ENCODE results near the gene KRT6A. TPM values are rescaled to one million over a fixed set of nuclear protein-coding genes. Genes with fewer than 3 reads are reported as not detected.

The KRT6A gene
- total and polyA plus RNA-seq, 2 donors (not counting 1 experiment from before 2014, with no cell fraction given) = 41.1 TPM; not detected in 1

DNA sequence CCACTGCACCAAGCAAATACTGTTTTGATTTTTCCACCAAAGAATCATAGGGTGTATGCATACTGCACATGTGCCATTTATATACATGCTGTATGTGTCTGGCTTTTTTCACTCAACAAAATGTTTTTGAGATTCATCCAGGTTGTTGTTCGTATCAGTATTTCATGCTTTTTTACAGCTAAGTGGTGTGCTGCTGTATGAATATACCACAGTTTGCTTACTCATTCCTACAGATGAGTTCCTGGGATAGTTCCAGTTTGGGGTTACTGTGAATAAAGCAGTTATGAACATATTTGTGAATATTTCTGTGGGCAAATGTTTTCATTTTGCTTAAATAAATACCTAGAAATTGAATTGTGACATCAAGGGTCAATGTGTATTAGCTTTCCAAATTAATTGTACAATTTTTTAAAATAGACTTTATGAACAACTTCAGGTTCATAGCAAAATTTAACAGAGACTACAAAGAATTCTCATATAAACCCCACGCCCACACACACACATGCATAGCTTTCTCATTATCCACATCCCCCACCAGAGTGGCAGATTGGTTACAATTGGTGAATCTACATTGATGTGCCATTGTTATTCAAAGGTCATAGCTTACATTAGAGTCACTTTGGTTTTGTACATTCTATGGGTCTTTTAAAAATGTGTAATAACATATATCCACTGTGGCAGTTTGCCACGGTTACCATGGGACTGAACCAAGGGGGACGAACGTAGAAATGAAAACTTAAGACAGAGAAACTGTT is 6.9 kb upstream of the KRT6A start:
- H3K4me1 ChIP-seq (ENCODE audit: control insufficient read depth, extremely low read depth, insufficient read depth, low read length) = no peaks in the 10 kb centered on the region

GRCh38 chr12:52498946-52499345 is 5.9 kb upstream of the KRT6A start:
- Histone ChIP-seq H4K20me1 (ENCODE audit: control insufficient read depth, extremely low read depth, insufficient read depth, low read length) (no peaks in the 10 kb centered on the region), H3K4me1 (ENCODE audit: control insufficient read depth, extremely low read depth, insufficient read depth, low read length) (no peaks in the 10 kb centered on the region), H3K4me2 (ENCODE audit: extremely low read depth, insufficient read depth, low read length) (no peak overlapping the region), H2AFZ (ENCODE audit: low read length) (no peak overlapping the region), H3K27me3 (ENCODE audit: control insufficient read depth, insufficient read depth, low read length) (no peaks in the 10 kb centered on the region), H3K4me3 (replicated peaks in 1 of 4; ENCODE audit: control extremely low read depth in 1 of 4, insufficient read depth in 1 of 4, low read depth in 3 of 4, low read length in 4 of 4) (no peak overlapping the region), H3K9ac (ENCODE audit: insufficient read depth, low read length) (no peak overlapping the region), H3K9me3 (ENCODE audit: control insufficient read depth, insufficient read depth, low read depth, low read length) (no peaks in the 10 kb centered on the region), H3K79me2 (ENCODE audit: control insufficient read depth, insufficient read depth, low read length) (no peaks in the 10 kb centered on the region), H3K27ac (ENCODE audit: insufficient read depth, low read length) (no peak overlapping the region), H3K36me3 (ENCODE audit: control insufficient read depth, insufficient read depth, low read length) (no peaks in the 10 kb centered on the region)
- TF ChIP-seq CTCF (conservative IDR thresholded peaks at IDR 0.05 in 1 of 2, IDR thresholded peaks at IDR 0.05 in 1 of 2; ENCODE audit: low read depth in 1 of 2, low read length in 2 of 2) = no peak
- no peak for TF ChIP-seq EZH2 (IDR thresholded peaks at IDR 0.05; ENCODE audit: low read length, missing control alignments)
- no peak for DNase-seq (ENCODE audit: low read depth in 2 of 2)

More for the DNA sequence above, 6.9 kb upstream of the KRT6A start:
- Histone ChIP-seq H3K4me2 (ENCODE audit: extremely low read depth, insufficient read depth, low read length) (no peak overlapping the region), H4K20me1 (ENCODE audit: control insufficient read depth, extremely low read depth, insufficient read depth, low read length) (no peaks in the 10 kb centered on the region), H3K27ac (ENCODE audit: insufficient read depth, low read length) (no peak overlapping the region), H3K79me2 (ENCODE audit: control insufficient read depth, insufficient read depth, low read length) (no peaks in the 10 kb centered on the region), H3K27me3 (ENCODE audit: control insufficient read depth, insufficient read depth, low read length) (no peaks in the 10 kb centered on the region), H3K9ac (ENCODE audit: insufficient read depth, low read length) (no peak overlapping the region), H3K9me3 (ENCODE audit: control insufficient read depth, insufficient read depth, low read depth, low read length) (no peaks in the 10 kb centered on the region), H3K36me3 (ENCODE audit: control insufficient read depth, insufficient read depth, low read length) (no peaks in the 10 kb centered on the region), H2AFZ (ENCODE audit: low read length) (no peak overlapping the region), H3K4me3 (replicated peaks in 1 of 4; ENCODE audit: control extremely low read depth in 1 of 4, insufficient read depth in 1 of 4, low read depth in 3 of 4, low read length in 4 of 4) (no peak overlapping the region)
- peak; percentile 1 to 74 for DNase-seq (ENCODE audit: low read depth in 2 of 2)
- TF ChIP-seq CTCF (conservative IDR thresholded peaks at IDR 0.05 in 1 of 2, IDR thresholded peaks at IDR 0.05 in 1 of 2; ENCODE audit: low read depth in 1 of 2, low read length in 2 of 2) = no peak
- TF ChIP-seq EZH2 (IDR thresholded peaks at IDR 0.05; ENCODE audit: low read length, missing control alignments) = no peak

GRCh38 chr12:52497975-52498374 is 4.9 kb upstream of the KRT6A start:
- H3K27ac ChIP-seq (ENCODE audit: insufficient read depth, low read length) = no peak overlapping the region
- no peaks in the 10 kb centered on the region for H4K20me1 ChIP-seq (ENCODE audit: control insufficient read depth, extremely low read depth, insufficient read depth, low read length)
- H3K79me2 ChIP-seq (ENCODE audit: control insufficient read depth, insufficient read depth, low read length) = no peaks in the 10 kb centered on the region
- H3K9ac ChIP-seq (ENCODE audit: insufficient read depth, low read length) = no peak overlapping the region
- no peak overlapping the region for H2AFZ ChIP-seq (ENCODE audit: low read length)
- no peak overlapping the region for H3K4me2 ChIP-seq (ENCODE audit: extremely low read depth, insufficient read depth, low read length)
- no peaks in the 10 kb centered on the region for H3K36me3 ChIP-seq (ENCODE audit: control insufficient read depth, insufficient read depth, low read length)
- H3K9me3 ChIP-seq (ENCODE audit: control insufficient read depth, insufficient read depth, low read depth, low read length) = no peaks in the 10 kb centered on the region
- TF ChIP-seq EZH2 (IDR thresholded peaks at IDR 0.05; ENCODE audit: low read length, missing control alignments) = no peak
- TF ChIP-seq CTCF (conservative IDR thresholded peaks at IDR 0.05 in 1 of 2, IDR thresholded peaks at IDR 0.05 in 1 of 2; ENCODE audit: low read depth in 1 of 2, low read length in 2 of 2) = no peak
- no peak for DNase-seq (ENCODE audit: low read depth in 2 of 2)
- H3K27me3 ChIP-seq (ENCODE audit: control insufficient read depth, insufficient read depth, low read length) = no peaks in the 10 kb centered on the region
- no peak overlapping the region for H3K4me3 ChIP-seq (replicated peaks in 1 of 4; ENCODE audit: control extremely low read depth in 1 of 4, insufficient read depth in 1 of 4, low read depth in 3 of 4, low read length in 4 of 4)
- no peaks in the 10 kb centered on the region for H3K4me1 ChIP-seq (ENCODE audit: control insufficient read depth, extremely low read depth, insufficient read depth, low read length)
